NCI-H2196 treated with DMSO at 0.1 percent for 48 hours (cell line): ENCODE data around the gene RBP2.

Experiments
- DNase-seq: peaks from one replicate; lab custom pipeline; 2025; ENCODE audit not compliant: unreplicated experiment; lab: John Stamatoyannopoulos, UW

Gene RBP2

DNA sequence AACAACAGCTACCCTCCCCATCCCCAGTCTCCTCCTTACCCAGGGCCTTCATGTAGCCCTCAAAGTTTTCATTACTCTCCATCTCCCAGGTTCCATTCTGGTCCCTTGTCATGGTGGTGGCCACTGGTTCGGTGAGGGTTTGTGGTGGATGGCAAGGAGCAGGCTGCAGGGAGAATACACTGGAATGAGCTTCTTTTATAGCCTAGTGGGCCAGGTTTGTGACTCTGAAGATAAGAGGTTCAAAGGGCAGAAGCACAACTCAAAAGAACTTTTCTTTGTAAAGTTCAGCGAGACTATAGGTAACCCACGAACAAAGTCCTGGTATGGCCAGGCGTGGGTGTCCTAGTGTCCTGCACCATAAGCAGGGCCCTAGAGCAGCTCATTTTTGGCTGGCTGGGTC, at the start of gene RBP2:
RBP2 (minus strand) TSS at position 169 of the 400 bp plus-strand sequence; CDS start at position 112, 57 bp downstream.
- DNase-seq = no peak

DNA sequence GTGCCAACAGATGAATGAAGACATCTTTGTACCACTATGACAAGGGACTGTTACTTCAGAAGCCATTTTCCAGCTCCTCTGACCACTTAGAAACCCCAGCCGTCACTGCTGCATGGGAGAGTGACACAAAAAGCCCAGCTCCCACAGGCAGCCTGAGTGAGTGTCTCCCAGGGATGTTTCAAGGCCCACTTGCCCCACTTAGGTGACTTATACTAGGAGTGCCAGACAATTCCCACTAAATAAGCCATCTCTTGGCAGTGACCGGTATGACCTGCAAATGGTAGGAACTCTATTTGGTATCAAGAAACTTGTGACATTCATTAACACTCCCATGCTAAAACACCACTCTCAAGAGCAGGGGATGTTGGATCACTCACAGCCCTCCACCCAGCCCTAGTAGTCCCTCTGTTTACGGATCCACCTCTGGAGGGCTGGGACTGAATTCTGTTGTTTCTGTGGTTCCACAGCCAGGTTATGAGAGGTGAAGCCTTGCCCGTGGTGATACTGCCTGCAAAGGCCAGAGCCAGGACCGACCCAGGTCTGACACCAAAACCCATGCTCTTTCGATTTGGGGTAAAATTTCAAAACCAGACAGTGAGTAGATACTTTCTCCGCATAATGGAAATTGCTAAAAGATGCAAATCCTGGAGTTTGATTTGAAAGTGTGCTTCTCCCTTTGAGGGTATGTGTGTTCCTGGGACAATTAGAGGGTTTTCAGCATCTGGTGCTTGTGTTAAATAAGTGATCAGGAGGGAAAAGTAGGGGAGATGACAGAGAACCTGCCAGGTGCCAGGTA, 48.7 kb upstream of the RBP2 start:
- no peak for DNase-seq

DNA sequence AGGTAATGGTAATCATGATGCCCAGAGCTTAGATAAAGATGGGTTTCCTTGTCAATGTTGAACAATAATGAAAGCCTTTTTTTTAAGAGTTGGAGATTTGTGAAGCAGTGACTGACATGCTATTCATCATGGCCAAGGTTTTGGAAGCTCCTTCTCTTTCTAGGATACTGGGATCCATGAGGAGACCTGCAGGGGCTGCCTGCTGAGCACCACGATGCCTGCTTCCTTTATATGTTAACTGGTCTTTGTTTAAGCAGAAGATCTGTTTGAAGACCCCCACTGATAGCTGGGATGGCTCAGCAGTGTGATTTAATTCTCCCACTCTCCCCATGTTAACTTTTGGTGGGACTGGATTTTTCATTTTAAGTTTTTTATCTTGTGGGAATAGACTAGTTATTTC, 47.4 kb upstream of the RBP2 start:
- DNase-seq = no peak

DNA sequence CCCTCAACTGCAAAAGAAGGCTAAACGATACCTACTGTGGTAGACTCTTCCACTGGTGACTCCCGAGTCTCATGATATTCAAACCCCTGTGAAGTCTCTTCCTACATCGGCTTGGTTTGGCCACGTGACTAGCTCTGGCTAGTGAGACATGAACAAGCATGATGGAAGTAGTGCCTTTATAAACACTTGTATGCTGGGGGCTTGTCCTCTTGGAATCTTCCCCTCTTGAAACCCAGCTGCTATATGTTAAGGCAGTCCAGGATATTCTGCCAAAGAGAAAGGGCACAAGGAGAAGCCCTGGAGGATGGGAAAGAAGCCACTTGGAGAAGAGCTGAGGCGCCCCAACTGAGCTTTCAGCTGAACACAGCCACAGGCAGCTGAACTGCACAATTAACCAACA, 46.9 kb upstream of the RBP2 start:
- no peak for DNase-seq

DNA sequence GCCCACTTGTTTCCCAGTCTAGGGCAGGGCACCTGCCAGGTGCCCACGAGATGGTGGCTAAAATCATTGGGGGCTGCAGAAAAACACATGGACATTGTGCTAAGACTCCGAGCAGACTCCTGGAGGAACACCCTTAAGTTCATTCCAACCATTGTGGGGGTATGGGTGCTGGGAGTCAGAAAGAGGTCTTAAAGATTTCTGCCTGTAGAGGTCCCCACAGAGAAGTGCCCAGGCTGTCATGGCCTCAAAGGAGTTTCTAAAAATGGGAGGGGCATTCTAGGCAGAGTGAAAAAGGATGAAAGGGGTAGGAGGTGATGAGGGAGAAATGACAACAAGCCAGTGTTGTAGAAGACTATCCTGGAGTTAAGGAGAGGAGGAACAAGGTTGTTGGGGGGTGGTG, 46.1 kb upstream of the RBP2 start:
- DNase-seq = no peak

DNA sequence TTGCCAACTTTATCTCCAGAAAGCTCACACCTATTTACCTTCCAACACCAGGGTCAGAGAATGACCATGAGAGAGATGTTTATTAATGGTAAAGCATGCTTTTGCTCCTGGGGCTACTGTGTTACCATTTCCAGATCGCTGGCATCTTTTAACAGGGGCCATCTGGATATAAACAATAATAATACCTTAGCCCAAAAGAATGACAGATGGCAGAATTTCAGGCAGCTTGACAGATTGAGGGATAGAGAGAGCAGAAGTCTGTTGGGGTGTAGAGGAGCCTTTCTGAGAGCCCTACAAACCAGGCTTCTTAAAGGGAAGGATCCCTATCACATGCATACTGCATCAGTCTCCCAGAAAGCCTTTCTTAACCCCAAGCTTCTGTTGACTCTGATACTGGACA, 45.5 kb upstream of the RBP2 start:
- no peak for DNase-seq

DNA sequence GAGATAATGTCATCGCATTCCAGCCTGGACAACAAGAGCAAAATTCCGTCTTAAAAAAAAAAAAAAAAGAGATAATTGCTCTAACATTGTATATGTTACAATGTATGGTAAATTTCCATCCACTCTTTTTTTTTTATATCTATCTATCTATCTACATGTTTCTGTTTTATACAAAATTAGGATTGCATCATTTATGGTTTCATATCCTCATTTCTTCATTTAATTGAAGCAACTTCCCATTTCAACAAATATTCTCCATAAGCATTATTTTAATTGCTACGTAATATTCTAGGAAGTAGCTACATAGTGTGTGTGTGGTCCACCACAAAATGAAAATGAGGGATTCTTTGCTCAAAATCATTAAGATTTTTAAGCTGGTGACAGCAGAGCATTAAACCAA, 44.8 kb upstream of the RBP2 start:
- DNase-seq = no peak

DNA sequence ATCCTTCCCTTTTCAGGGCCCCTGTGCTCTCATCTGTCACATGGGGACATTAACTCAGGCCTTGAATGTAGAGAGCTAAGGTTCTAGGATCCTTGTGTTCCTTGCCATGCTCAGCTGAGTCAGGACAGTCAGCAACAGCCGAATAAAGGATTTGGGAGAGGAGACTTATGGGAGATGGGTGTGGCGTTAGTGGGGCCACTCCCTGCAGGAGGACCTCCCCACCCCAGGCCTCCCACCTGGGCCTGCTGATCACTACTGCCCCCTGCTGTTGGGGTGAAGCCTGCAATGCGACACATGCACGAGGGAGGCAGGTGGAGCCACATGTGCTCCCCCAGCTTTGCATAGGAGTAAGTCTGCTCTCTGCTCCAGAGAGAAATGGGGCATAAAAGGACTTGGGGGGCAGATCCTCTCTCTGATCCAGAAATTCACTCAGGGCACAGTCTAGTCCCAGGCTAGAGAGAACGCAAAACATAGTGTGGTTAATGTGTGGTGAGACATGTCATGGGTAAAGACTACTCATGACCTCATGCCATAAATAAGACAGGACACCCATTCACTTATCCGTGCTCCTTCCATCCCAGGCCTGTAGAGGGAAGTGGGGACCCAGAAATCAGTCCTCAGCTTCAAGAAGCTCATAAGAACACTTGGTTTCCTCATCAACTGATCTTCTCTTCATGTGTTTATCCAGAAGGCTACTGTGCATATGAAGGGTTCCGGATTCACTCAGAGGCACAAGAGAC, 43.9 kb upstream of the RBP2 start:
- no peak for DNase-seq

DNA sequence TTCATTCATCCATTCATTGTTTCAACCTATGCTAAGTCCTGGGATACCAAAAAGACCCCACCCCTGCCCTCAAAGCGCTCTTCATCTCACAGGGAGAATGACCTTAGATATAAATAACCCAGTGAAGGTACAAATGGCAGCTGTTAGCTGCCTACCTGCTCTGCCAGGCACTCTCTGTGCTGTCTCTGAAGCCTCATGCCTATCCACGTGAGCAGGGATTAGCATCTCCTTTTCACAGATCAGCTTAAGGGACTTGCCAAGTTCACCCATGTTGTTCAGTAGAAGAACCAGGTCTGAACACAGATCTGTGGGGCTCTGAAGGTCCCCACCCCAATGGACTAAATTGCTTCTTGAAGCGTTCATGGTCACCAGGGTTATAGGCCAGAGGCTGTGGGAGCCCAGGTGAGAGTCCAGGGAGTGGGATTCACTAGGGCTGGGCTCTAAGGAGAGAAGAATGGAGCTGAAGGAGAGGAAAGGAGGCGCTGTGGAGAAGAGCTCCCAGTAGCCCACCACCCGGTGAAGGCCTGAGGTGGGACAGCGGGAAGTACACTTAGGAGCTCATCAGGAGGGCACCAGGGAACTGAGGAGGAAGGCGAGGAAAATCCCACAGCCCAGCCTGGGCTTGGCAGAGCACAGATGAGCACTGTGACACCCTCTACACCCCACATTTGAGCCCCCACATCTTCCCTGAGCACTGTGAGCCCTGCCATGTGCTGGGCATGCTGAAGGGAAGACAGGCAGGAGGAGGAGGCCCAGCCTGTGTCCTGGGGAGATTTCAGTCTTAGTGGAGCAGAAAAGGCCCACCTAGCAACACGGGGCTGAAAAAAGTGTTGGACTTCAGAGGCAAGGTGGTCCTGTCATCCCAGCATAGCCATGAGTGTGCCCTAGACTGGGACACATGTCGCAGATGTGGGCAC, 42.9 kb upstream of the RBP2 start:
- no peak for DNase-seq

DNA sequence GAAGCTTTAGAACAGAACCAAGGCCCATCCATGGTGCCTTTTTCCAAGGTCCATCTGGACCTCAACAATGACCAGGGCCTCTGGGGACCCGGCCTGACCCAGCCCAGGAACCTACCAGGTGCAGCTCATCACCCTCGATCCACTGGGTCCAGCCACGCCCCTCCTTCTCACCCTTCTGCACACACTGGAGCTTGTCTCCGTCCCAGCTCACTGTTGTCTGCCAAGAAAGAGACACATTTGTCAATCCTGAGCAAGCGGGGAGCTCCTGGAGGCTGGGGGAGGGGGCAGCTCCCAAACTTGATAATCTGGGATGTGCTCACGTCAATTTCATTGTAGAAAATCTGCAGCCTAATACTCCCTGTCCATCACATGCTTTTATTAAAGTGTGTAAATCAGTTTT, 42.0 kb upstream of the RBP2 start:
- DNase-seq = no peak

DNA sequence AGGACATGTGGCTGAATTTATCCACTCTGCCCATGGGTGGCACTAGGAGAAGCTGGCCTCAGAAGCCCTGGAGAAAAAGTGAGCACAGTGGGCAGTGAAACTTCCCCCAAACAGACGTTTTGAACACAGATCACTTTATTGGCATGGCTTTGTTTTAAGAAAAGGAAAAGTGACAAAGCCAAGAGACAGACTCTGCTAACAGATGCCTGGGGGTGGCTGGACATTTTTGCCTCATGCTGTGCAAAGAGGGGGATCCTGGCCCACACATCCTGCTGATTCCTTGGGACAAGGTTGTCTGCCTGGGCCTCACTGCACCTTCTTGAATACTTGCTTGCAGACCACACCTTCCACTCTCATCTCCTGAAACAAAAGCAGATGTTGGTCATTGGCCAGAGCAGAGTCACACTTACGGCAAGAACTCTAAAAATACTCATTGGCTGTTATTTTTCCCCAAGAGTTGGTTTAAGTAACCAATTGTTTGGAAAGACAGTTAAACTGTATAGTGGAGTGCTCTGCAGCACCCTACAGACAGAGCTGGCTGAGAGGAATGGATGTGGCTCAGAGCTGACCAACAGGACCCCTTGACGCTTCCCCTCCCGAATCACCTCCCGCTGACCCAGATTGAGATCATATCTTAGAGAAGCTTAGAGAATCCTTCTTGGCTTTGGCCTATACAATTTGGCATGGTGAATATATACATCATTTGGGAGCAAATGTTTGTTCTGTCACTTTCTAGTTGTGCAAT, 41.2 kb upstream of the RBP2 start:
- no peak for DNase-seq

DNA sequence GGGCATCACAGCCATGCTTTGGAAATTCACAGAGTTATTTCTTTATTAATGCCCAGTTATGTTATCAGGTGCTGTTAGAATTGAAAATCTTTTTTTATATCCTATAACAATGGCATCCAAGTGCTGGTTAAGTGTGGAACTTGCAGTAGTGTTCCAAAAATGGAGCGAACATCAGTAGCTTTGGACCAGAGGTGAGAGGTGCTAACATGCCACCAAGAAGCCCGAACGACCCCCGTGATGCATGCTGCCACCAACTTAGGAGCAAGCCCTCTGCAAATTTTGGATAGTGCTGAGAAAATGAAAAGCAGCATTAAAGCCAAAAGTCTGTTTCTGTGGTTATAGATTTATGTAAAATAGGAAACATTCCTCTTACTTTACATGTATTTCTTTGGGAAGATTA, 38.4 kb upstream of the RBP2 start:
- no peak for DNase-seq

DNA sequence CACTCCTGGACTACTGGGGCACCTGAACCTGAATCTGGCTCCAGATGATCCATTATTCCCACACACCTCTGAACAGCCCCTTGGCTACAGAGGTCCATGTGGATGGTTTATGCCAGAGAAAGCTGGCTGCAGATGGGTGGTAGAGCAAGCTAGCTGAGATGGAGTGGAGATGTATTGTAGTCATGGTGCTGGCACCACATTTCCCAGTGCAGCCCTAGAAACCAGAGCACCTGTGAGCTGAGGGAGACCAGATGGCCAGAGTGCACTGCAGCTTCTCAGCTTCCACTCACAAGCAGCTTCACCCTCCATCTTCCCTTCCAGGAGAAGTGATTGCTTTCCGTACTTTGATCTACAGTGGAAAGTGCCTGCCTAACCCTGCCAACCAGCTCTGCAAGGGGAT, 33.3 kb upstream of the RBP2 start:
- no peak for DNase-seq

DNA sequence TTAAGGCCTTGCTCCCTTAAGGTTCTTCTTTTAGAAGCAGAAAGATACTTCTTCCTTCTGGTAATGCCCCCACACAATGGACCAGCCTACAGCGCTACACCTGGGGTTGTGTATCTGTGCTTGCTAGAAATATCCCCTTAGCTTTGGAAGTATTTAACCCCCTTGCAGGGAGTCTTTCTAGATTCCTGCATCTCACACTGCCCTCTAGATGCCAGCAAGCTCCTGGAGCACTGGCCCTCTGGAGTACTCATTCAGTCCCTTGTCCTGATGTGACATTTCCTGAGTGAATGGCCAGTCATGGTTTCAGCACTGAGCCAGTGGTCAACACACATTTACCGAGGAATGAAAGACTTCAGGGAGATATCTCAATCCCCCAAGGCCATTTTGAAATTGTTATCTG, 30.4 kb upstream of the RBP2 start:
- DNase-seq = no peak

DNA sequence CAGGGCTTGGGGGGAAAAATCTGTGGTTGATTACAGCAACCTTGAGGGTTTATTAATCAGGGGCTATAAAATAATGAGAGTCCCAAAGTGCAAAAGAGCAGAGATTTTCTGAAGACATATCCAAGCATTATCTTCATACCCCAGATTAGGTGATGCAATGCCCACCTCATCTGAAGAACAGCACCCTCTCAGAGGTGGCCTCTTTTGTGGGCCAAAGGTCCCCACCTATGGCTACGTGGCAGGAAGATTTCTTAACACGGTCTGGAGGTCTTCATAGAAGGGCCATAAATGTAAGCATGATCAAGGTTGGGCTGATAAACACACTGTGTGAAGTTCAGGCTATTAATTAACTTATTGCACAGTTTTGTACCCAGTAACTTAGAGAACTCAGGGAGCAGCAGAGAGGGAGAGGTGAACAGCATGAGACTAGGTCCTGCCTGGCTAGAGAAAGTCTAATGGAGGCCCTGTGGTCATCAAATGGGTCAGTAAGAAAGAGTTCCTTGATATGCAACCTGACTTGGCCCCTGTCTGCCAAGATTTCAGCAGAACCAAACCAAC, 29.6 kb upstream of the RBP2 start:
- DNase-seq = no peak

DNA sequence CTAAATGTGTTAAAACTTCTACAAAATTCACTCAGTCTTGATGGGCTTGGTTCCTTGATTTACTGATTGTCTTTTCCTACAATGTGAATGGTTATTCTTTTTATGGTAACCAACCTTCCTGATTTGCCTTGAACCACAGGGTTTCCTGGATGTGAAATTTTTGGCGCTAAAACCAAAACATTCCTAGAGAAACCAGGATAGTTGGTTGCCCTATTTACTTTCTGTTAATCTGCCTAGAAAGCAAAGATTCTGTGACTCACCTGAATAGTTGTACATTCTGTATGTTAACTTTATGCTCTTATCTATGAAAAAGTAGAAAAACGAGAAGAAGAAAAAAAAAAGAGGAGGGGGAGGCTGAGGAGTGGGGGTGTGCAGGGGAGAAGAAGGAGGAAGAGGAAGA, 23.2 kb upstream of the RBP2 start:
- DNase-seq = no peak

DNA sequence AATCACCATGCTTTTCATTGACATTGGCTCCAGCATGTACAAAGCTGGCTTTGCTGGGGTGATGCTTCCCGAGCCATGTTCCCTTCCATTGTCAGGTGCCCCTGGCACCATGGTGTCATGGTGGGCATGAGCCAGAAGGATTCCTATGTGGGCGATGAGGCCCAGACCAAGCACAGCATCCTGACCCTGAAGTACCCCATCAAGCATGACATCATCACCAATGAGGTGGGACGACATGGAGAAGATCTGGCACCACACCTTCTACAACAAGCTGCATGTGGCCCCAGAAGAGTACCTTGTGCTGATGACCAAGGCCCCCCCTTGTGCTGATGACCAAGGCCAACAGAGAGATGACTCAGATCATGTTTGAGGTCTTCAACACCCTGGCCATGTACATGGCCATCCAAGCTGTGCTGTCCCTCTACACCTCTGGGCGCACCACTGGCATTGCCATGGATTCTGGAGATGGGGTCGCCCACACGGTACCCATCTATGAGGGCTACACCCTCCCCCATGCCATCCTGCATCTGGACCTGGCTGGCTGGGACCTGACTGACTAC, 17.6 kb upstream of the RBP2 start:
- DNase-seq = no peak

DNA sequence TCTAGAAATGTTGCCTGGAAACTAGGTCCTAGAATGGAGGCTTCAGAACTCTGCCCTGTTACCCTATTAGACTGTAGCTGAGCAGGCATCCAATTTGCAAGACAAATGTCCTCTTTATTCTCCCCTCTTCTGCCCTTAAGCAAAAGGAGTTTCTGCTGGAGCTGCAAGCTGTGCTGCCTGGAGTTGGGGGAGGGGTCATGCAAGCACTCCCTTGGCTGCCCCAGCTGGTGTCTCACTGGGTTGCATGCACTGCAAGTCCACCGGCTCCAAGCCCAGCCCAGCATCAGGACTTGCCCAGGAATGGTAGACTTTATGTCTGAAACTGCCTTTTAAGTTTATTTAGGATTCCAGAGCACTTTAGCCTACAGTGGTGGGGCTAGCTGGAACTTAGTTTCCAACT, 15.7 kb upstream of the RBP2 start:
- peak; percentile 52 for DNase-seq

DNA sequence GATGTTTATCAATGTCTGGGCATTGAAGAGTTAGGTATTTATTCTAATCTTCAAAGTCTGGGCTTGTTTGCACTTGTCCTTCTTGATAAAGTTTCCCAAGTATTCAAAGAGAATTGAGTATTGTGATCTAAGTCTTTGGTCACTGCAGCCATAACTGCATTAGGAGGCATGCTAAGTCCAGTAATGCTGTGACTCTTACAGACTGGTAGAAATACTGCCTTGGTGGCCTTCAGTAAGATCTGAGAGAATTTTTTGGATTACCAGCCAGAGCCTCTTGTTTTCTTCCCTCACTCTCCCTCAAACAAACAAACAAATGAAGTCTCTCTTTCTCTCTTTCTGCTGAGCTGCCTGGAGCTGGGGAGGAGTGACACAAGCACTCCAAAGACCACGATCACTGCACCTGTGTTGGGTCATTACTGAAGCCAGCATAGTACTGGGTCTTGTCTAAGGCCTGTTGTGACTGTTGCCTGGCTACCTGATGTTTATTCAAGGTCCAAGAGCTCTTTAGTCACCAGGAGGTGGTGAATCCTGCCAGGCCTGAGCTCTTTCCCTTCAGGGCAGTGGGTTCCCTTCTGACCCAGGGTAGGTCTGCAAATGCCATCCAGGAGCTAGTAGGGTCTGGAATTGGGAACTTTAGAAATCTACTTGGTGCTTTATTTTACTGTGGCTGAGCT, 14.8 kb upstream of the RBP2 start:
- DNase-seq = peak; percentile 92

DNA sequence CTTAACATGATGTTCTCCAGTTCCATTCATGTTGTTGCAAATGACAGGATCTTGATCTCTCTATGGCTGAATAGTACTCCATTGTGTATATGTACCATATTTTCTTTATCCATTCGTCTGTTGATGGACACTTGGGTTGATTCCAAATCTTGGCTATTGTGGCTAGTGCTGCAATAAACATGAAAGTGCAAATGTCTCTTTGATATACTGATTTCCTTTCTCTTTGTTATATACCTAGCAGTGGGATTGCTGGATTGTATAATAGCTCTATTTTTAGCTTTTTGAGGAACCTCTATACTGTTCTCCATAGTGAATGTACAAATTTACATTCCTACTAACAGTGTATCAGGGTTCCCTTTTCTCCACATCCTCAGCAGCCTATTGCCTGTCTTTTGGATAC, 5.9 kb upstream of the RBP2 start:
- no peak for DNase-seq
